NCI-H2029 (cell line): ENCODE measurements around the gene MARK3.

Experiments
- DNase-seq: peaks from one replicate; lab custom pipeline; 2025; lab: John Stamatoyannopoulos, UW

The MARK3 gene

DNA sequence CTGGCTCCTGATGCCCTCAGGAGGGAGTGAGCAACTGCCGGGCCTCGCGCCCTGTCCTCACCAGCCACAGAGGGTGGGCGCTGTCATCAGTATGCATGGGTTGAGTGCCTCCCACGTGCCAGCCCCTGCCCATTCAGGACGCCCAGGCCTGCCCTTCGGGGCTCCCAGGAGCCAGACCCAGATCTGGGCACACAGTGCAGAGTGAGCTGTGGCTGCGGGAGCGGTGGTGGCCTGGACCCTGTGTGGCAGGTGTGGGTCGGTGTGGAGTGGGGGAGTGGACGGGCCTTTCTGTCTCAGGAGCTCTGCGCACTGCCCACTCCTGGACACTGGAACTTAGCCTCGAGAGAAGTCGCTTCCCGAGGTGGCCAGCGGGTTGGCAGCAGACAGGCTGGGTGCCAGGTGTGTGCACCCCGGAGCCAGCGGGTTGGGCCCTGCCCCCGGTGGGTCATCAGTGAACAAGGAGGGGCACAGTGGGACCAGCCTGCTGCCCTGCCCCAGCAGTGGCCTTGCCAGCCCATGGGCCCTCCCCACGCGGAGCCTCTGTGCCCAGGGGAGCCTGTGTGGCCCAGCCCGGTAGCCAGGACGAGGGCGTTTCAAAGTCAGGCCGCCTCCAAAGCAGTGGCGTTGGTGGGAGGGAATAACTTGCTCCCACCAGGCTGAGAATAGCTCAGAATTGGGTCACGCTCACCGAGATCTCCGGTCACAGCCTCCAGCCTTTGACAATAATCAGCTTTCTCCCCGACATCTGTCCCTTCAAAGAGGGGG is 153.3 kb downstream of the MARK3 start:
- DNase-seq: no peak

DNA sequence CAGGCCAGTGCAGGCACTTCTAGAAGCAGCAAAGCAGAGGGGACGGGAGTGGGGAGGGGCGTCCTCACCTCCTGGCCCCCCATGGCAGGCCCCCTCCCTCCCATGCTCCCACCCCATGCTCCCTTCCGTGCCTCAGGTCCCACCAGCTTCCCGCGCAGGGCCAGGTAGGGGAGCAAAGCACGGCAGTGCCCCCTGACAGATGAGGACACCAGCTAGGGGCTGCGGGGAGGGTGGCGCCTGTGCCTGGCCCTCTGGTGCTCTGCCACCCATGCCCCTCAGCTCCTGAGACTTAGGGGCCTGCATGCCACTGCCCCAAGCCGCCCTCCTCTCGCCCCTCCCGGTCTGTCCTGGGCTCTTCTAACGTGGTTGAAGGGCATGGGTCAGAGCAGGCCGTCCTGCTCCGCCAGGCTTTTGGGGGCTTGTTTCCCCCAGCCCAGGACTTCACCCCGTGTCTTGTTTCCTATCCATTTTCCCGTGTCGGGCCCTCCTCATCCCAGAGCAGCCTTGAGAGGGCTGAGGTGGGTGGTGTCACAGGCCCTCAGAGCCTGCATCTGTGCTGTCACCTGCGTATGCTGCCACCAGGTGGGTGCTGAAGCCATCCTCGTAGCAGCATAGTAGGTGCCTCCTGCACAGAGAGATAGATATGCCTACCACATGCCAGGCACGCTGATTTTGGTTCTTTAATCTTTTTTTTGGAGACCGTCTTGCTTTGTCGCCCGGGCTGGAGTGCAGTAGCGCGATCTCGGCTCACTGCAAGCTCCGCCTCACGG is 154.0 kb downstream of the MARK3 start:
- no peak for DNase-seq

GRCh38 chr14:103540821-103541708 is 155.8 kb downstream of the MARK3 start:
- no peak for DNase-seq

DNA sequence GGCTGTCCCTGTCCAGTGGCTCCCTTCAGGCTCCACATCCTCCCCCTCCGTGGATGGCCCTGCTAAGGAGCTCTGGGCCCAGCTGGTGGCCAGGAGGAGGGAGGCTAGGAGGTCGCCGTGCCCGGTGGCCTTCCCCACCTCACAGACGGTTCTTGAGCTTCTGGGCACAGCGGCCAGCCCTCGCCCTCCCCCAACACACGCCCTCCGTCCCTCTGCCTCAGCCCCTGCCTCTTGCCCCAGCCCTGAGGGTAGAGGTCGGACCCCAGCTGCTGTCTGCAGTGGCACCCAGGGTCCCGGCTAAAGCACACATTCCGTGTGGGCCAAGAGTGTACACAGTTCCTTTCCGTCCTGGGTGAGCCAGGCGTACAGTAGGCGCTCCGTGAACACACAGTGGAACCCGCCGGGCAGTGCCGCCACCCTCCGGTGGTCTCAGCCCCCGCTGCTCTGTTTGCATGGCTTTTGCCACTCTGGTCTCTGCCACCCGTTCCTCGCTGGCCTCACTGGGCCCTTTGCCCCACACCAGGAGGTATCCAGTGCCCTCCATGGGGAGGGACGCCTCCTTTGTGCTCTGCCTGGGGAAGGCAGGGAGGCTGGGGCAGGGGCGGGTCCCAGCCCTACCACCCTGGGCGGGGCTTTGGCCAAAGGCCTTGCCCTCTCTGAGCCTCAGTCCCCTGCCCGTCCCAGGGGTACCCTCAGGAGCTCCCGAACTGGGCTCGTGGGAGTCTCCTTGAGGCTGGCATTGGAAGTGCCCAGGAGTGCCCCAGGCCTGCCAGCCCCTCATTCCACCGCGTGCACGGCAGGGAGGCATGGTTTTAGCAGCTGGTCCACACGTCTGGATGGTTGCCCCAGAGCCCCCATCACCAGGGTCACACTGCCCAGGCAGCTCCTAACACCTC is 156.7 kb downstream of the MARK3 start:
- no peak for DNase-seq

- DNase-seq: no peak
Measured at GRCh38 chr14:103542605-103543088, 157.4 kb downstream of the MARK3 start.

DNA sequence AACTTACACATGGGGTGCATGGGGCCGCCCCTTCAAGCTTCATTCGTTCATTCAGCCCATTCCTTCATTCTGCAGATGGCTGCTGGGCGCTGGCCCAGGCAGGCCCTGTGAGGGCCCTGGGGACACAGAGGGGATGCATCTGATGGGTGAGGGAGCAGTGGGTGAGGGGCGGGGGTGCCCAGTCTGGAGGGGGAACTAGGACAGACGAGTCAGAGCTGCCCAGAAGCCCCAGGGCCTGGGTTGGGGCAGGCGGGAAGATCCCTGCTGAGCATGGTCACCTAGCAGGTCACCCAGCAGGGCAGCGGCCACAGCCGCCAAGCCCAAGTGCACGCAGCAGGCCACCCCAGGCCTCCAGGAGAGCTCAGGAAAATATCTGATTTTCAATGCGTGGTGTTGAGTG is 157.9 kb downstream of the MARK3 start:
- DNase-seq: no peak

- no peak for DNase-seq
Measured at GRCh38 chr14:103543721-103544387, 158.6 kb downstream of the MARK3 start.

- DNase-seq: no peak
Measured at GRCh38 chr14:103544388-103545218, 159.4 kb downstream of the MARK3 start.

GRCh38 chr14:103545219-103545914 is 160.2 kb downstream of the MARK3 start:
- no peak for DNase-seq

DNA sequence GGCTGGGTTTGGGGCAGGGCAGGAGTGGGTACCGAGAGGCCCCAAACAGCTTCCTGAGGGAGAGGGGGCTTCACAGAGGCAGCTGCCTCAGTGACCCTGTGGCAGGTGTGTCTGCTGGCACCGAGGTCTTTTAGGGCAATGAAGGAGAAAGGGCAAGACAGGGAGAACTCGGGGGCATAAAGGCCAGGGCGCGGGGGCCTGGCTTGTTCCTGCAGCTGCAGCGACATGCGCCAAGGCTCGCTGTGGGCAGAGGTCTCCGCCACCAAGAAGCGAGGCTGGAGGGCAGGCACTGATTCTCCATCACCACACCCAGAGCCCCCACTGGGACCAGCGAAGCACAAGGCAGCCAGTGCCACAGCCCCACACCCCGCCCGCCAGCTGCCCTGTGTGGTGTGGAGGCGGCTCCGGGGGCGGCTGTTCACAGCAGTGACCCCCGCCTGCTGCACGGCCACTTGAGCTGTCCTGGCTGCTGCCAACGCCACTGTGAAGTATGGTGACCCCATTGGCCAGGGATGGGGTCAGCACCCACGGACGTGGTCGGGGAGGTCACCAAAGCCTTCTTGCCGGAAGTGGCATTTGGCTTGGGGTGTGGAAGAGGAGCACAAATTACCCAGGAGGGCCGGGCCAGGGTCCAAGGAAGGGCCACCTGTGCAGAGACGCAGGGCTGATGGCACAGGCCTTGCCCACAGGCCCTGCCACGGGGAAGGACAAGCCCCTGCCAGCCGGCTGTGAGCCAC is 160.9 kb downstream of the MARK3 start:
- DNase-seq: no peak

GRCh38 chr14:103546652-103547454 is 161.6 kb downstream of the MARK3 start:
- peak; percentile 20 for DNase-seq

DNA sequence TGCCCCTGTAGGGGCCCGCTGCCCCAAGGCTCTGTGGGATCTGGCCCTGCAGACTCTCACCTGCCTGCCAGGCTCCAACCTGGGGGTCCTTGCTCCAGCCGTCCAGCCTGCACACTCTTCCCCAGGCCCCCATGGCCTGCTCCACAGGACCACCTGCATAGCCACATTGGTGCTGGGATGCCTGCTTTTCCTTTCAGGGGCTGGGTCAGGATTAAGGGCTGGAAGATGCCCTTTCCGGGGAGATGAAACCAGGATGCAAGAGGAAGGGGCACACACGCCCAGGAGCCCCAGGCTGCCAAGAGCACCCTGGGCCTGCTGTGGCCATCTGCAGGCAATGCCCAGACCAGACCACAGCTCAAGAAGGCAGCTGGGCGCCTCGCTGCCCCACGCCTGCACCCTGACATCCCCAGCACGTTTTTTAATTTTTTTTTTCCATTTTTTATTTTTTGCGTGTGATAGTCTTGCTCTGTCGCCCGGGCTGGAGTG is 162.3 kb downstream of the MARK3 start:
- DNase-seq: no peak

GRCh38 chr14:103547941-103548462 is 162.8 kb downstream of the MARK3 start:
- no peak for DNase-seq

- DNase-seq: no peak
Measured at GRCh38 chr14:103548463-103549351, 163.5 kb downstream of the MARK3 start.

- no peak for DNase-seq
Measured at GRCh38 chr14:103549361-103550311, 164.4 kb downstream of the MARK3 start.
